ENCODE results near the gene MAEA.
A peak's percentile ranks its signal among the peaks of the same experiment; 100 is the strongest.

The MAEA gene

DNA sequence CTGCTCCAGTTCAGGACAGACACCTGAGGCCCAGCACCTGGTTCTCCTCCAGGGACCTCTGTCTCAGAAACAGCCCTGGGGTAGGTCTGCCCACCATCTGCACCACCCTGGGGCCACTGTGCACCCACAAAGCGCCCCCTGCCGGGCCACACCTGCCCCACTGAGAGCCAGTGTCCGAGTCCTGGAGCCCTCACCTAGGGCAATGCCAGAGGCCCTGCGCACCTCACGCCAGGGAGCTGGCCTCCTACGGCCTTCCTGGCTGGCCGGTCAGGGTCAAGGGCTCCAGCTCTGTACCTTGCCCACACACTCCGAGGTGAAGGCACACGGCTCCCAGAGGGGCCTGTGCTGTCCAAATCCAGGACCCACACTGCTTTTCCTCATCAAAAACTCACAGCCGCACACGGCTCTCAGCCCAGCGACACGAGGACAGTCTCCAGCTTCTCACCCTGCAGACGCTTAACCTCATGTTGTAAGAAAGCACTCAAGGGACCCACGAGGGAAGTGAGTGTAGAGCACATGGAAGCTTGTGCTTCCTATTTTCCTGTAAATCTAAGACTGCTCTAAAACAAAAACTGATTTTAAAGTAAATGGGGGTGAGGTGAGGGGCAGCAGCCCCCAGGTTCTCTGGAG is 46.1 kb upstream of the MAEA start:
- Histone ChIP-seq H3K4me2 (ENCODE audit: low read depth, low read length, poor library complexity, severe bottlenecking) (no peak overlapping the region), H3K27me3 (ENCODE audit: low read length) (no peaks in the 10 kb centered on the region), H3K36me3 (ENCODE audit: low read length) (no peaks in the 10 kb centered on the region), H3K9me2 (replicated peaks; ENCODE audit: insufficient read depth, low read length) (no peaks in the 10 kb centered on the region), H3K27ac (ENCODE audit: low read depth, low read length) (no peak overlapping the region), H3K9me3 (ENCODE audit: insufficient read depth, low read length) (no peaks in the 10 kb centered on the region), H4K20me1 (ENCODE audit: low read depth, low read length) (peaks cover 6% of the 10 kb centered on the region; the same call in 1 of the 2 replicates), H2AFZ (ENCODE audit: low read depth, low read length, severe bottlenecking) (no peak overlapping the region), H3K79me2 (ENCODE audit: insufficient read depth, low read length) (peaks cover 88% of the 10 kb centered on the region), H3K4me3 (ENCODE audit: insufficient read depth, low read length, poor library complexity, severe bottlenecking) (no peak overlapping the region), H3F3A (ENCODE audit: insufficient read depth) (no peaks in the 10 kb centered on the region), H3K9ac (ENCODE audit: low read length) (no peak overlapping the region)
- TF ChIP-seq, protein P1, sequence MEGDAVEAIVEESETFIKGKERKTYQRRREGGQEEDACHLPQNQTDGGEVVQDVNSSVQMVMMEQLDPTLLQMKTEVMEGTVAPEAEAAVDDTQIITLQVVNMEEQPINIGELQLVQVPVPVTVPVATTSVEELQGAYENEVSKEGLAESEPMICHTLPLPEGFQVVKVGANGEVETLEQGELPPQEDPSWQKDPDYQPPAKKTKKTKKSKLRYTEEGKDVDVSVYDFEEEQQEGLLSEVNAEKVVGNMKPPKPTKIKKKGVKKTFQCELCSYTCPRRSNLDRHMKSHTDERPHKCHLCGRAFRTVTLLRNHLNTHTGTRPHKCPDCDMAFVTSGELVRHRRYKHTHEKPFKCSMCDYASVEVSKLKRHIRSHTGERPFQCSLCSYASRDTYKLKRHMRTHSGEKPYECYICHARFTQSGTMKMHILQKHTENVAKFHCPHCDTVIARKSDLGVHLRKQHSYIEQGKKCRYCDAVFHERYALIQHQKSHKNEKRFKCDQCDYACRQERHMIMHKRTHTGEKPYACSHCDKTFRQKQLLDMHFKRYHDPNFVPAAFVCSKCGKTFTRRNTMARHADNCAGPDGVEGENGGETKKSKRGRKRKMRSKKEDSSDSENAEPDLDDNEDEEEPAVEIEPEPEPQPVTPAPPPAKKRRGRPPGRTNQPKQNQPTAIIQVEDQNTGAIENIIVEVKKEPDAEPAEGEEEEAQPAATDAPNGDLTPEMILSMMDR (IDR thresholded peaks at IDR 0.05; ENCODE audit: insufficient read depth, low read length, poor library complexity, severe bottlenecking), result peak; percentile 74
- TF ChIP-seq EZH2phosphoT487 (conservative IDR thresholded peaks at IDR 0.05; ENCODE audit: low read length), result no peak

DNA sequence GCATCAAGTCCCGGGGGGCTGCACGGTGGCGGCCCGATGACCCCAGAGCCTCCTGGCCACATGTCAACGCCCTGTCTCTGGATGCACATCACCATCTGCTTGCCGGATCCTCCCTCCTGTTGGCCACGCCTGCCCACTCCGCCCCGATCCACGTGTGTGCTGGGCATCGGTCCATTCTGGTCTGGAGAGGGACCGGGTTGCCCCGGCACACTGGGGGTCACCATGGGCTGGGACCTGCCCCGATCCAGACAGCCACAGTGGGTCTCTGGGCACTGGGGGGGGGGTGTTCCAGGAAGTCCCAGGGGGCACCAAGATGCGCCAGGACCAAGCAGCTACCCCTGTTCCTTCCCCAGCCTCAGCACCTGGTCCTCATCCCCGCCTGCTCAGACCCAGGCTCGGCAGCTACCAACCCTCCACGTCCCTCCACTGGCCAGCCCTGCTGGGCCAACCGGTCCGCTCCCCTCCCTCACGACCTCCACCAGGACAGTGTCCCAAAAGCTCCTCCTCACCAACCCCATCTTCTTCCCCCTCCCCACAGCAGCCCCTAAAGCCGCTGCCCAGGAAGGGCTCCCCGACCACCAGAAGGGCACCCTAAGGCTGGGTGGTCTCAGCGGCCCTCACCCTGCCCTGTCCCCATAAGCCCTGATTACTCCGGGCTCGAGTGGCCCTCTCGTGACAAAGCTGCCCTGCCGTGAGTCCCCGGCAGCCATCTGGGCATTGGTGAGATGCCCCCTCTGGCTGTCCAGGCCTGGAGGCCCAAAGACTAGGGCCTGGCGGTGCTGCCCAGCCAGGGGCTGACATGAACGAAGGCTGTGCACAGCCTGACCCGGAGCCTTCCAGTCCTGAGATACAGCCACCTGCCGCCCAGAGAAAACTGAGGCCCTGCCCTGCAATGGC is 45.4 kb upstream of the MAEA start:
- H3K9me2 ChIP-seq (replicated peaks; ENCODE audit: insufficient read depth, low read length), result no peaks in the 10 kb centered on the region
- no peaks in the 10 kb centered on the region for H3K36me3 ChIP-seq (ENCODE audit: low read length)
- H3K4me3 ChIP-seq (ENCODE audit: insufficient read depth, low read length, poor library complexity, severe bottlenecking), result no peak overlapping the region
- peaks cover 6% of the 10 kb centered on the region; the same call in 1 of the 2 replicates for H4K20me1 ChIP-seq (ENCODE audit: low read depth, low read length)
- H3K9ac ChIP-seq (ENCODE audit: low read length), result no peak overlapping the region
- no peak overlapping the region for H3K4me2 ChIP-seq (ENCODE audit: low read depth, low read length, poor library complexity, severe bottlenecking)
- H3K9me3 ChIP-seq (ENCODE audit: insufficient read depth, low read length), result no peaks in the 10 kb centered on the region
- H3K79me2 ChIP-seq (ENCODE audit: insufficient read depth, low read length), result peaks cover 81% of the 10 kb centered on the region
- no peak for TF ChIP-seq EZH2phosphoT487 (conservative IDR thresholded peaks at IDR 0.05; ENCODE audit: low read length)
- TF ChIP-seq, protein P1 (IDR thresholded peaks at IDR 0.05; ENCODE audit: insufficient read depth, low read length, poor library complexity, severe bottlenecking), result no peak
- H3K27ac ChIP-seq (ENCODE audit: low read depth, low read length), result no peak overlapping the region
- no peaks in the 10 kb centered on the region for H3F3A ChIP-seq (ENCODE audit: insufficient read depth)
- H2AFZ ChIP-seq (ENCODE audit: low read depth, low read length, severe bottlenecking), result no peak overlapping the region
- no peaks in the 10 kb centered on the region for H3K27me3 ChIP-seq (ENCODE audit: low read length)

DNA sequence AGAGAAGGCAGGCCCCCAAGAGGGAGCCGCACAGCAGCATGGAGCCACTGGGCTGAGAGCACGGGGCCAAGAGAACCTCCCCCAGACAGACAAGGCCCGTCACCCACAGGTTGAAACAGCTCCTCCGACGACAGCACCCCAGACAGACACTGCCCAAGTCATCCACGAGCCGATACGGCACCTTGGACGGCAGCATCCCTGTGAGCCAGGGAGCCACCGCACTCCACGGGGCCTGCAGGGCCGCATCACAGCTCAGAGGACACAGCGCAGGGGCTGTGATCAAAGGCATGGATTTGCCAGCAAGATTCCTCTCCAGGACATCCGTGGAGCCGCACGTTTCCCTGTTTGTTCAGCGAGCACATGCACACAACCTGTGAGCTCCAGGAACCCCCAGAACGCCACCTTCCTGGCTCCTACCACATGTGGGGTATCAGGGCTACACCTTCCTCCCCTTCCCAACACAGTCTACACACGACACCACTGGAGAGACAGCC is 44.7 kb upstream of the MAEA start:
- Histone ChIP-seq H3K36me3 (ENCODE audit: low read length) (no peaks in the 10 kb centered on the region), H3K27me3 (ENCODE audit: low read length) (no peaks in the 10 kb centered on the region), H3K9ac (ENCODE audit: low read length) (no peak overlapping the region), H3K9me3 (ENCODE audit: insufficient read depth, low read length) (no peaks in the 10 kb centered on the region), H3K4me3 (ENCODE audit: insufficient read depth, low read length, poor library complexity, severe bottlenecking) (no peak overlapping the region), H3K79me2 (ENCODE audit: insufficient read depth, low read length) (peaks cover 82% of the 10 kb centered on the region), H3F3A (ENCODE audit: insufficient read depth) (no peaks in the 10 kb centered on the region), H4K20me1 (ENCODE audit: low read depth, low read length) (peaks cover 6% of the 10 kb centered on the region; the same call in 1 of the 2 replicates), H3K9me2 (replicated peaks; ENCODE audit: insufficient read depth, low read length) (no peaks in the 10 kb centered on the region), H3K27ac (ENCODE audit: low read depth, low read length) (no peak overlapping the region), H2AFZ (ENCODE audit: low read depth, low read length, severe bottlenecking) (no peak overlapping the region), H3K4me2 (ENCODE audit: low read depth, low read length, poor library complexity, severe bottlenecking) (no peak overlapping the region)
- no peak for TF ChIP-seq EZH2phosphoT487 (conservative IDR thresholded peaks at IDR 0.05; ENCODE audit: low read length)
- TF ChIP-seq, protein P1 (IDR thresholded peaks at IDR 0.05; ENCODE audit: insufficient read depth, low read length, poor library complexity, severe bottlenecking), result no peak
